OCI-LY3 (cell line): ENCODE measurements around the gene SFXN5.

Experiments
- H2AFZ ChIP-seq: fragments of 200-600, 300-600 bp; shearing (Covaris generic); 2 replicates; pipeline ENCODE4 v1.6.0; 2014; ENCODE audit warnings: antibody characterized with exemption, low read depth, low read length
- H3K27ac ChIP-seq: fragments of 200-600, 300-600 bp; sonication (generic); 2 replicates; pipeline ENCODE4 v1.5.1; 2014; ENCODE audit warnings: mild to moderate bottlenecking, low read length, moderate library complexity, mixed read lengths
- H3K27me3 ChIP-seq: fragments of 200-600, 300-600 bp; sonication (generic); 2 replicates; pipeline ENCODE4 v1.6.1; 2014; ENCODE audit warnings: low read depth, low read length, mixed read lengths
- H3K36me3 ChIP-seq: fragments of 200-600, 300-600 bp; sonication (generic); replicated peaks from 2 replicates; pipeline ENCODE3; 2014; ENCODE audit warnings: low read depth, low read length, mixed read lengths
- H3K4me1 ChIP-seq: fragments of 300-600, 200-600 bp; sonication (generic); 2 replicates; pipeline ENCODE4 v1.6.1; 2014; ENCODE audit warnings: low read length, mixed read lengths
- H3K4me2 ChIP-seq: fragments of 200-600, 300-600 bp; sonication (generic); 2 replicates; pipeline ENCODE4 v1.6.1; 2014; ENCODE audit warnings: low read length, mixed read lengths
- H3K4me3 ChIP-seq: fragments of 300-600, 200-600 bp; sonication (generic); 2 replicates; pipeline ENCODE4 v1.5.1; 2014; ENCODE audit warnings: antibody characterized with exemption, mild to moderate bottlenecking, low read length, moderate library complexity
- H3K79me2 ChIP-seq: fragments of 300-600, 200-600 bp; shearing (Covaris generic); 2 replicates; pipeline ENCODE4 v1.6.1; 2014; ENCODE audit warnings: mild to moderate bottlenecking, low read length, mixed read lengths
- H3K9ac ChIP-seq: fragments of 300-600, 200-600 bp; shearing (Covaris generic); 2 replicates; pipeline ENCODE4 v1.6.0; 2014; ENCODE audit warnings: mild to moderate bottlenecking, low read length, moderate library complexity
- H3K9me3 ChIP-seq: fragments of 200-600, 300-600 bp; shearing (Covaris generic); 2 replicates; pipeline ENCODE4 v1.6.1; 2014; ENCODE audit warnings: low read length, mixed read lengths; ENCODE audit not compliant: insufficient read depth
- H4K20me1 ChIP-seq: fragments of 200-600, 300-600 bp; sonication (generic); 2 replicates; pipeline ENCODE4 v1.6.1; 2016; ENCODE audit warnings: low read length, mixed read lengths; ENCODE audit not compliant: insufficient read depth
- CTCF ChIP-seq: fragments of 200-600, 300-600 bp; sonication (generic); IDR thresholded peaks from 2 replicates; pipeline ENCODE4 v1.5.1; 2014; ENCODE audit warnings: antibody characterized with exemption, low read length, low read depth
- EZH2phosphoT487 ChIP-seq: fragments of 200-600 bp; shearing (Covaris generic); IDR thresholded peaks from 2 replicates; pipeline ENCODE4 v1.6.1; 2018; ENCODE audit warnings: antibody characterized with exemption, mixed run types, low read depth

The SFXN5 gene

GRCh38 chr2:73059106-73059505 lies 12.4 kb downstream of the SFXN5 start:
- no peak overlapping the region for H3K4me3 ChIP-seq
- H3K79me2 ChIP-seq = no peaks in the 10 kb centered on the region
- no peak overlapping the region for H3K27ac ChIP-seq
- no peak overlapping the region for H2AFZ ChIP-seq
- no peaks in the 10 kb centered on the region for H3K4me1 ChIP-seq
- H3K9me3 ChIP-seq = no peaks in the 10 kb centered on the region
- 0 out of 2 replicates have a peak, but pooled peaks cover 3% of the 10 kb centered on the region for H4K20me1 ChIP-seq
- H3K27me3 ChIP-seq = no peaks in the 10 kb centered on the region
- peaks cover 8% of the 10 kb centered on the region for H3K36me3 ChIP-seq
- TF ChIP-seq EZH2phosphoT487 = no peak
- no peak for TF ChIP-seq CTCF
- no peak overlapping the region for H3K9ac ChIP-seq
- H3K4me2 ChIP-seq = no peak overlapping the region

- Histone ChIP-seq H3K36me3 (peaks cover 8% of the 10 kb centered on the region), H2AFZ (no peak overlapping the region), H4K20me1 (no peaks in the 10 kb centered on the region), H3K4me3 (no peak overlapping the region), H3K9me3 (no peaks in the 10 kb centered on the region), H3K4me2 (no peak overlapping the region), H3K79me2 (no peaks in the 10 kb centered on the region), H3K4me1 (no peaks in the 10 kb centered on the region), H3K9ac (no peak overlapping the region), H3K27me3 (no peaks in the 10 kb centered on the region), H3K27ac (no peak overlapping the region)
- TF ChIP-seq CTCF = no peak
- TF ChIP-seq EZH2phosphoT487 = no peak
These were observed 16.5 kb downstream of the SFXN5 start for GRCh38 chr2:73054980-73055379.

- Histone ChIP-seq H3K9ac (no peak overlapping the region), H3K27me3 (no peaks in the 10 kb centered on the region)
These were observed 18.0 kb downstream of the SFXN5 start for GRCh38 chr2:73053316-73054114.

GRCh38 chr2:73050121-73050545 lies 21.4 kb downstream of the SFXN5 start:
- Histone ChIP-seq H3K9me3 (no peaks in the 10 kb centered on the region), H3K4me3 (no peak overlapping the region), H2AFZ (no peak overlapping the region), H3K79me2 (no peaks in the 10 kb centered on the region), H3K4me1 (no peaks in the 10 kb centered on the region), H3K36me3 (no peaks in the 10 kb centered on the region), H3K4me2 (no peak overlapping the region), H3K9ac (no peak overlapping the region), H3K27ac (no peak overlapping the region), H4K20me1 (no peaks in the 10 kb centered on the region), H3K27me3 (no peaks in the 10 kb centered on the region)
- TF ChIP-seq CTCF (no peak), EZH2phosphoT487 (no peak)

More at GRCh38 chr2:73053316-73054114, 18.0 kb downstream of the SFXN5 start:
- TF ChIP-seq CTCF = no peak
- TF ChIP-seq EZH2phosphoT487 = no peak
- peaks cover 8% of the 10 kb centered on the region for H3K36me3 ChIP-seq
- no peak overlapping the region for H2AFZ ChIP-seq
- H3K4me1 ChIP-seq = no peaks in the 10 kb centered on the region
- no peak overlapping the region for H3K4me2 ChIP-seq
- no peaks in the 10 kb centered on the region for H4K20me1 ChIP-seq
- H3K79me2 ChIP-seq = no peaks in the 10 kb centered on the region
- H3K27ac ChIP-seq = no peak overlapping the region
- H3K4me3 ChIP-seq = no peak overlapping the region
- H3K9me3 ChIP-seq = no peaks in the 10 kb centered on the region
